HepG2 (cell line): Measurements from ENCODE around the gene CAPN10. TPM values are rescaled to one million over a fixed set of nuclear protein-coding genes. Genes with fewer than 3 reads are reported as not detected.
A peak's percentile ranks its signal among the peaks of the same experiment; 100 is the strongest.

Experiments
- MXI1 ChIP-seq: IDR thresholded peaks from 3 replicates; pipeline ENCODE4 v1.6.1; 2012; ENCODE audit warnings: low read depth, low read length, inconsistent platforms, borderline replicate concordance
- PAWR ChIP-seq: sonication (generic); formaldehyde crosslinking; IDR thresholded peaks from 2 replicates; pipeline ENCODE4 v1.4.0; 2020; ENCODE audit warnings: missing genetic modification reagents, mild to moderate bottlenecking, borderline replicate concordance
- PHF8 ChIP-seq: sonication (generic); formaldehyde crosslinking; IDR thresholded peaks from 2 replicates; pipeline ENCODE4 v1.5.0; 2020; ENCODE audit warnings: missing genetic modification reagents
- ZNF292 ChIP-seq: sonication (generic); formaldehyde crosslinking; IDR thresholded peaks from 2 replicates; pipeline ENCODE4 v1.8.1; 2022; ENCODE audit warnings: mild to moderate bottlenecking, low read depth, missing genetic modification reagents, borderline replicate concordance
- ZNF552 ChIP-seq: sonication (generic); formaldehyde crosslinking; IDR thresholded peaks from 2 replicates; pipeline ENCODE4 v1.9.0; 2022; ENCODE audit warnings: missing genetic modification reagents, mild to moderate bottlenecking, borderline replicate concordance
- ZNF83 ChIP-seq: sonication (generic); formaldehyde crosslinking; IDR thresholded peaks from 2 replicates; pipeline ENCODE4 v1.4.0; 2020; ENCODE audit warnings: missing genetic modification reagents, mild to moderate bottlenecking, borderline replicate concordance
- ZSCAN31 ChIP-seq: sonication (generic); formaldehyde crosslinking; IDR thresholded peaks from 2 replicates; pipeline ENCODE4 v1.5.0; 2020; ENCODE audit warnings: low read depth, mild to moderate bottlenecking, missing genetic modification reagents
- polyA plus RNA-seq, 8 experiments: library from polyadenylated mRNA; depleted of rRNA in 3 of 8; stranded (reverse) in 7 of 8; unstranded in 1 of 8; fragments of >200 nt; fragmentation: Illumina TruSeq in 4 of 8; extraction: Trizol in 4 of 8; gene quantifications; 2 replicates each; pipeline versions ENCODE4 v1.2.1 to v1.2.3, GENCODE V29; 2011 to 2016; ENCODE audit warnings: low read depth in 4 of 8, missing spikeins in 1 of 8, mixed read lengths in 1 of 8; ENCODE audit not compliant: insufficient read depth in 1 of 8
- total RNA-seq, 5 experiments: library from RNA; depleted of rRNA; stranded (reverse); fragments of >200 nt; fragmentation: Illumina TruSeq; extraction: Trizol; gene quantifications; 2 replicates each; pipeline ENCODE4 v1.2.3, GENCODE V29; 2016; ENCODE audit warnings: low read depth in 1 of 5
- TF ChIP-seq, protein P1 (sequence below), 2 experiments: fragments of 450-650 bp in 1 of 2; sonication (generic) in 1 of 2; formaldehyde crosslinking in 1 of 2; IDR thresholded peaks; 2 replicates each; pipeline versions ENCODE4 v1.6.1 to v1.8.0; 2016 to 2022; ENCODE audit warnings: antibody characterized with exemption in 1 of 2, mild to moderate bottlenecking in 1 of 2, missing genetic modification reagents in 1 of 2
- TF ChIP-seq, protein P2 (sequence below): sonication (generic); formaldehyde crosslinking; IDR thresholded peaks from 2 replicates; pipeline ENCODE4 v1.4.0; 2020; ENCODE audit warnings: missing genetic modification reagents, mild to moderate bottlenecking, borderline replicate concordance
- TF ChIP-seq, protein P3 (sequence below): sonication (generic); formaldehyde crosslinking; IDR thresholded peaks from 2 replicates; pipeline ENCODE4 v1.5.1; 2020; ENCODE audit warnings: mild to moderate bottlenecking, missing genetic modification reagents, moderate library complexity

Gene CAPN10
- total and polyA plus RNA-seq, 2 of the 13 experiments (the other 11 are each of a cell fraction or from before 2014, with no cell fraction given): 27.6 to 32.4 TPM

DNA sequence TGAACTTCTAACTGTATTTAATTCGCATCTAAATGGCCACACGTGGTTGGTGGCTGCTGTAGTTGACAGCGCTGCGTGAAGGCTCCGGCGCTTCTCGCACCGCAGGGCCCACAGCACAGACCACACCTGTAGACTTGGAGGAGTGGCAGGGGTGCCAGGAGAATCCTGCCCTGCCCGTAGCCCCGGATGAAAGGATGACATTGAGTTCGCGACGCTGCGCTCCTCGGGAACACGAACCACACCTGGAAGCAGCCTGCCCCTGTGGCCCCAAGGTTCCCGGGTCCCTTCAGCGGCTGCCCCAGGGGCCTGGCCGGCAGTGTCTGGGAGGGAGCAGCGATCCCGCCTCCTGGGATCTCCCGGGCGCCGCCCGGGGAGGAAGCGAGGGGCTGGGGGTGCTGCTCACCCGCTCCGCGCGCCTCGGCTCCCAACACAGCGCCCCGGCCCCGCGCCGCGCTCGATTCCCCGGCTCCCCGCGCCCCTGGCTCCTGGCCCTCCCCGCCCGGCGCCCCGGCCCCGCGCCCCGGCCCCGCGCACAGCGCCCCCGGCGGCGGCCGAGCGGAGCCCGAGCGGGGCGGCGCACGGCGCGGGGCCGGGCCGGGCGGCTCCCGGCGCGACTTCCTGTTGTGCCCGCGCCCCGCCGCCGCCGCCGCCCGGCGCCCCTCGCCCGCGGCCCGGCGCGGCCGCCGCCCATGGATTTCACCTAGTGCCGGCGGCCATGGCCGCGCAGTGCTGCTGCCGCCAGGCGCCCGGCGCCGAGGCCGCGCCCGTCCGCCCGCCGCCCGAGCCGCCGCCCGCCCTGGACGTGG is 18.5 kb upstream of the CAPN10 start, which contains the start of gene RNPEPL1 (continued):
- TF ChIP-seq, protein P1, sequence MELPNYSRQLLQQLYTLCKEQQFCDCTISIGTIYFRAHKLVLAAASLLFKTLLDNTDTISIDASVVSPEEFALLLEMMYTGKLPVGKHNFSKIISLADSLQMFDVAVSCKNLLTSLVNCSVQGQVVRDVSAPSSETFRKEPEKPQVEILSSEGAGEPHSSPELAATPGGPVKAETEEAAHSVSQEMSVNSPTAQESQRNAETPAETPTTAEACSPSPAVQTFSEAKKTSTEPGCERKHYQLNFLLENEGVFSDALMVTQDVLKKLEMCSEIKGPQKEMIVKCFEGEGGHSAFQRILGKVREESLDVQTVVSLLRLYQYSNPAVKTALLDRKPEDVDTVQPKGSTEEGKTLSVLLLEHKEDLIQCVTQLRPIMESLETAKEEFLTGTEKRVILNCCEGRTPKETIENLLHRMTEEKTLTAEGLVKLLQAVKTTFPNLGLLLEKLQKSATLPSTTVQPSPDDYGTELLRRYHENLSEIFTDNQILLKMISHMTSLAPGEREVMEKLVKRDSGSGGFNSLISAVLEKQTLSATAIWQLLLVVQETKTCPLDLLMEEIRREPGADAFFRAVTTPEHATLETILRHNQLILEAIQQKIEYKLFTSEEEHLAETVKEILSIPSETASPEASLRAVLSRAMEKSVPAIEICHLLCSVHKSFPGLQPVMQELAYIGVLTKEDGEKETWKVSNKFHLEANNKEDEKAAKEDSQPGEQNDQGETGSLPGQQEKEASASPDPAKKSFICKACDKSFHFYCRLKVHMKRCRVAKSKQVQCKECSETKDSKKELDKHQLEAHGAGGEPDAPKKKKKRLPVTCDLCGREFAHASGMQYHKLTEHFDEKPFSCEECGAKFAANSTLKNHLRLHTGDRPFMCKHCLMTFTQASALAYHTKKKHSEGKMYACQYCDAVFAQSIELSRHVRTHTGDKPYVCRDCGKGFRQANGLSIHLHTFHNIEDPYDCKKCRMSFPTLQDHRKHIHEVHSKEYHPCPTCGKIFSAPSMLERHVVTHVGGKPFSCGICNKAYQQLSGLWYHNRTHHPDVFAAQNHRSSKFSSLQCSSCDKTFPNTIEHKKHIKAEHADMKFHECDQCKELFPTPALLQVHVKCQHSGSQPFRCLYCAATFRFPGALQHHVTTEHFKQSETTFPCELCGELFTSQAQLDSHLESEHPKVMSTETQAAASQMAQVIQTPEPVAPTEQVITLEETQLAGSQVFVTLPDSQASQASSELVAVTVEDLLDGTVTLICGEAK (IDR thresholded peaks at IDR 0.05): no peak
- TF ChIP-seq, protein P1 (CRISPR knock-in tag; IDR thresholded peaks at IDR 0.05): 0 out of 2 replicates have a peak, but pooled peaks have one; percentile 25
- no peak for TF ChIP-seq ZNF292 (CRISPR knock-in tag)
- TF ChIP-seq, protein P2, sequence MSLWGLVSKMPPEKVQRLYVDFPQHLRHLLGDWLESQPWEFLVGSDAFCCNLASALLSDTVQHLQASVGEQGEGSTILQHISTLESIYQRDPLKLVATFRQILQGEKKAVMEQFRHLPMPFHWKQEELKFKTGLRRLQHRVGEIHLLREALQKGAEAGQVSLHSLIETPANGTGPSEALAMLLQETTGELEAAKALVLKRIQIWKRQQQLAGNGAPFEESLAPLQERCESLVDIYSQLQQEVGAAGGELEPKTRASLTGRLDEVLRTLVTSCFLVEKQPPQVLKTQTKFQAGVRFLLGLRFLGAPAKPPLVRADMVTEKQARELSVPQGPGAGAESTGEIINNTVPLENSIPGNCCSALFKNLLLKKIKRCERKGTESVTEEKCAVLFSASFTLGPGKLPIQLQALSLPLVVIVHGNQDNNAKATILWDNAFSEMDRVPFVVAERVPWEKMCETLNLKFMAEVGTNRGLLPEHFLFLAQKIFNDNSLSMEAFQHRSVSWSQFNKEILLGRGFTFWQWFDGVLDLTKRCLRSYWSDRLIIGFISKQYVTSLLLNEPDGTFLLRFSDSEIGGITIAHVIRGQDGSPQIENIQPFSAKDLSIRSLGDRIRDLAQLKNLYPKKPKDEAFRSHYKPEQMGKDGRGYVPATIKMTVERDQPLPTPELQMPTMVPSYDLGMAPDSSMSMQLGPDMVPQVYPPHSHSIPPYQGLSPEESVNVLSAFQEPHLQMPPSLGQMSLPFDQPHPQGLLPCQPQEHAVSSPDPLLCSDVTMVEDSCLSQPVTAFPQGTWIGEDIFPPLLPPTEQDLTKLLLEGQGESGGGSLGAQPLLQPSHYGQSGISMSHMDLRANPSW (CRISPR knock-in tag): peak; percentile 25; the same call in 1 of the 2 replicates
- TF ChIP-seq ZNF83 (CRISPR knock-in tag): 0 out of 2 replicates have a peak, but pooled peaks have one; percentile 78
- TF ChIP-seq, protein P3, sequence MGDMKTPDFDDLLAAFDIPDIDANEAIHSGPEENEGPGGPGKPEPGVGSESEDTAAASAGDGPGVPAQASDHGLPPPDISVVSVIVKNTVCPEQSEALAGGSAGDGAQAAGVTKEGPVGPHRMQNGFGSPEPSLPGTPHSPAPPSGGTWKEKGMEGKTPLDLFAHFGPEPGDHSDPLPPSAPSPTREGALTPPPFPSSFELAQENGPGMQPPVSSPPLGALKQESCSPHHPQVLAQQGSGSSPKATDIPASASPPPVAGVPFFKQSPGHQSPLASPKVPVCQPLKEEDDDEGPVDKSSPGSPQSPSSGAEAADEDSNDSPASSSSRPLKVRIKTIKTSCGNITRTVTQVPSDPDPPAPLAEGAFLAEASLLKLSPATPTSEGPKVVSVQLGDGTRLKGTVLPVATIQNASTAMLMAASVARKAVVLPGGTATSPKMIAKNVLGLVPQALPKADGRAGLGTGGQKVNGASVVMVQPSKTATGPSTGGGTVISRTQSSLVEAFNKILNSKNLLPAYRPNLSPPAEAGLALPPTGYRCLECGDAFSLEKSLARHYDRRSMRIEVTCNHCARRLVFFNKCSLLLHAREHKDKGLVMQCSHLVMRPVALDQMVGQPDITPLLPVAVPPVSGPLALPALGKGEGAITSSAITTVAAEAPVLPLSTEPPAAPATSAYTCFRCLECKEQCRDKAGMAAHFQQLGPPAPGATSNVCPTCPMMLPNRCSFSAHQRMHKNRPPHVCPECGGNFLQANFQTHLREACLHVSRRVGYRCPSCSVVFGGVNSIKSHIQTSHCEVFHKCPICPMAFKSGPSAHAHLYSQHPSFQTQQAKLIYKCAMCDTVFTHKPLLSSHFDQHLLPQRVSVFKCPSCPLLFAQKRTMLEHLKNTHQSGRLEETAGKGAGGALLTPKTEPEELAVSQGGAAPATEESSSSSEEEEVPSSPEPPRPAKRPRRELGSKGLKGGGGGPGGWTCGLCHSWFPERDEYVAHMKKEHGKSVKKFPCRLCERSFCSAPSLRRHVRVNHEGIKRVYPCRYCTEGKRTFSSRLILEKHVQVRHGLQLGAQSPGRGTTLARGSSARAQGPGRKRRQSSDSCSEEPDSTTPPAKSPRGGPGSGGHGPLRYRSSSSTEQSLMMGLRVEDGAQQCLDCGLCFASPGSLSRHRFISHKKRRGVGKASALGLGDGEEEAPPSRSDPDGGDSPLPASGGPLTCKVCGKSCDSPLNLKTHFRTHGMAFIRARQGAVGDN (CRISPR knock-in tag): peak; percentile 79
- no peak for TF ChIP-seq PAWR (CRISPR knock-in tag)
- peak; percentile 81; the same call in 1 of the 3 replicates for TF ChIP-seq MXI1
- peak; percentile 49; the same call in 1 of the 2 replicates for TF ChIP-seq PHF8 (CRISPR knock-in tag)
- peak; percentile 56 for TF ChIP-seq ZSCAN31 (CRISPR knock-in tag)
- 0 out of 2 replicates have a peak, but pooled peaks have one; percentile 27 for TF ChIP-seq ZNF552
